HepG2 (cell line): ENCODE results near the gene NEU1. TPM values are rescaled to one million over a fixed set of nuclear protein-coding genes. Genes with fewer than 3 reads are reported as not detected.

Experiments
- JDP2 ChIP-seq: sonication (generic); formaldehyde crosslinking; IDR thresholded peaks from 2 replicates; pipeline ENCODE4 v1.8.1; 2022; ENCODE audit warnings: missing genetic modification reagents, borderline replicate concordance
- MAF1 ChIP-seq: sonication (generic); formaldehyde crosslinking; IDR thresholded peaks from 2 replicates; pipeline ENCODE4 v1.5.0; 2020; ENCODE audit warnings: missing genetic modification reagents, borderline replicate concordance
- NFAT5 ChIP-seq: sonication (generic); formaldehyde crosslinking; IDR thresholded peaks from 2 replicates; pipeline ENCODE4 v1.4.0; 2020; ENCODE audit warnings: missing genetic modification reagents
- PITX1 ChIP-seq: sonication (generic); formaldehyde crosslinking; IDR thresholded peaks from 2 replicates; pipeline ENCODE4 v1.5.1; 2020; ENCODE audit warnings: mild to moderate bottlenecking, missing genetic modification reagents
- POLR2AphosphoS2 ChIP-seq: IDR thresholded peaks from 2 replicates; pipeline ENCODE4 v1.6.1; 2011; ENCODE audit warnings: low read depth, low read length, improper control_type of control experiment
- STAT5B ChIP-seq: sonication (generic); formaldehyde crosslinking; IDR thresholded peaks from 2 replicates; pipeline ENCODE4 v1.4.0; 2020; ENCODE audit warnings: missing genetic modification reagents
- WIZ ChIP-seq: sonication (generic); formaldehyde crosslinking; IDR thresholded peaks from 2 replicates; pipeline ENCODE4 v1.5.1; 2020; ENCODE audit warnings: mild to moderate bottlenecking, missing genetic modification reagents
- ZNF441 ChIP-seq: sonication (generic); formaldehyde crosslinking; IDR thresholded peaks from 2 replicates; pipeline ENCODE4 v1.7.0; 2021; ENCODE audit warnings: missing genetic modification reagents, borderline replicate concordance
- ZNF609 ChIP-seq: sonication (generic); formaldehyde crosslinking; IDR thresholded peaks from 2 replicates; pipeline ENCODE4 v1.4.0; 2020; ENCODE audit warnings: mild to moderate bottlenecking, missing genetic modification reagents, borderline replicate concordance
- polyA plus RNA-seq, 8 experiments: library from polyadenylated mRNA; depleted of rRNA in 3 of 8; stranded (reverse) in 7 of 8; unstranded in 1 of 8; fragments of >200 nt; fragmentation: Illumina TruSeq in 4 of 8; extraction: Trizol in 4 of 8; gene quantifications; 2 replicates each; pipeline versions ENCODE4 v1.2.1 to v1.2.3, GENCODE V29; 2011 to 2016; ENCODE audit warnings: low read depth in 4 of 8, missing spikeins in 1 of 8, mixed read lengths in 1 of 8; ENCODE audit not compliant: insufficient read depth in 1 of 8
- total RNA-seq, 5 experiments: library from RNA; depleted of rRNA; stranded (reverse); fragments of >200 nt; fragmentation: Illumina TruSeq; extraction: Trizol; gene quantifications; 2 replicates each; pipeline ENCODE4 v1.2.3, GENCODE V29; 2016; ENCODE audit warnings: low read depth in 1 of 5
- TF ChIP-seq, protein P1 (sequence below): sonication (generic); formaldehyde crosslinking; IDR thresholded peaks from 2 replicates; pipeline ENCODE4 v1.8.0; 2022; ENCODE audit warnings: mild to moderate bottlenecking, missing genetic modification reagents, moderate library complexity
- TF ChIP-seq, protein P2 (sequence below): sonication (generic); formaldehyde crosslinking; IDR thresholded peaks from 2 replicates; pipeline ENCODE4 v1.5.0; 2020; ENCODE audit warnings: missing genetic modification reagents

NEU1 gene
- total and polyA plus RNA-seq, 2 of the 13 experiments (the other 11 are each of a cell fraction or from before 2014, with no cell fraction given) = 215 to 297 TPM

GRCh38 chr6:31862344-31863235 is at the start of gene NEU1 (continued):
- TF ChIP-seq ZNF609 = peak; percentile 63
- peak; percentile 48; the same call in 1 of the 2 replicates for TF ChIP-seq NFAT5 (CRISPR knock-in tag)
- no peak for TF ChIP-seq JDP2
- peak; percentile 59; the same call in 1 of the 2 replicates for TF ChIP-seq WIZ
- TF ChIP-seq, protein P1, sequence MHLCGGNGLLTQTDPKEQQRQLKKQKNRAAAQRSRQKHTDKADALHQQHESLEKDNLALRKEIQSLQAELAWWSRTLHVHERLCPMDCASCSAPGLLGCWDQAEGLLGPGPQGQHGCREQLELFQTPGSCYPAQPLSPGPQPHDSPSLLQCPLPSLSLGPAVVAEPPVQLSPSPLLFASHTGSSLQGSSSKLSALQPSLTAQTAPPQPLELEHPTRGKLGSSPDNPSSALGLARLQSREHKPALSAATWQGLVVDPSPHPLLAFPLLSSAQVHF (CRISPR knock-in tag) = 0 out of 2 replicates have a peak, but pooled peaks have one; percentile 15
- TF ChIP-seq POLR2AphosphoS2 = peak; percentile 96; the same call in 1 of the 2 replicates
- peak; percentile 82 for TF ChIP-seq PITX1
- TF ChIP-seq MAF1 = peak; percentile 83; the same call in 1 of the 2 replicates
- 0 out of 2 replicates have a peak, but pooled peaks have one; percentile 17 for TF ChIP-seq STAT5B (CRISPR knock-in tag)
- TF ChIP-seq ZNF441 = peak; percentile 45; the same call in 1 of the 2 replicates
- TF ChIP-seq, protein P2, sequence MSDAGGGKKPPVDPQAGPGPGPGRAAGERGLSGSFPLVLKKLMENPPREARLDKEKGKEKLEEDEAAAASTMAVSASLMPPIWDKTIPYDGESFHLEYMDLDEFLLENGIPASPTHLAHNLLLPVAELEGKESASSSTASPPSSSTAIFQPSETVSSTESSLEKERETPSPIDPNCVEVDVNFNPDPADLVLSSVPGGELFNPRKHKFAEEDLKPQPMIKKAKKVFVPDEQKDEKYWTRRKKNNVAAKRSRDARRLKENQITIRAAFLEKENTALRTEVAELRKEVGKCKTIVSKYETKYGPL (CRISPR knock-in tag) = 0 out of 2 replicates have a peak, but pooled peaks have one; percentile 22
